HG03139 (cell line): ENCODE measurements around the gene ARL6.
A peak's percentile ranks its signal among the peaks of the same experiment; 100 is the strongest.
"Not testable (repeated sequence)": the region's sequence is repeated elsewhere in the genome, so short reads cannot be mapped to it uniquely, and the experiment has no call there.

ENCODE experiments used
- ATAC-seq: cut with Tn5 transposase; IDR thresholded peaks from one replicate; pipeline ENCODE4 v1.9.1; 2021; ENCODE audit not compliant: unreplicated experiment

The ARL6 gene

DNA sequence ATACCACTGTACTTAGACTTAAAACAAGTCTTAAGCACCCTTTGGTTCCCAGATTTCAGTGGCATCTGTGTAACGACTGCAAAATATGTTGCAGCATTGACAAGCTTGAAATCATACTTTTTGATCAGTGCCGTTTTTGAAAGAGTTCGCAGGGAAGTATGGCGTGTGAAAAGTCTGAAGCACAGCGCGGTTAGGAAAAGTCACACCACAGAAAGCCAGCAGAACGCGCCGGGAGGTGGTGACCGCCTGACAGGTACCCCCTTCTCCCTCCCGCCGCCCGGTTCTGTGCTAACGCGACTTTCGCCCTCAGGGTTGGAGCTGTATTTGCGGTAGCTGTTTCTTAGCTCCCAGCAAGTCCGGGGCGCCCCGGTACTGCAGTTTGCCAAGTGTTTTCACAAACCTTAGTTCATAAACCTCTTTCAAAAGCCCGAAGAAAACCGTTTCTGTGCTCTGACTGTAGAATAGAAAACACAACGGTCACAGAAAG lies 56.8 kb downstream of the ARL6 start:
- peak; percentile 35 for ATAC-seq

DNA sequence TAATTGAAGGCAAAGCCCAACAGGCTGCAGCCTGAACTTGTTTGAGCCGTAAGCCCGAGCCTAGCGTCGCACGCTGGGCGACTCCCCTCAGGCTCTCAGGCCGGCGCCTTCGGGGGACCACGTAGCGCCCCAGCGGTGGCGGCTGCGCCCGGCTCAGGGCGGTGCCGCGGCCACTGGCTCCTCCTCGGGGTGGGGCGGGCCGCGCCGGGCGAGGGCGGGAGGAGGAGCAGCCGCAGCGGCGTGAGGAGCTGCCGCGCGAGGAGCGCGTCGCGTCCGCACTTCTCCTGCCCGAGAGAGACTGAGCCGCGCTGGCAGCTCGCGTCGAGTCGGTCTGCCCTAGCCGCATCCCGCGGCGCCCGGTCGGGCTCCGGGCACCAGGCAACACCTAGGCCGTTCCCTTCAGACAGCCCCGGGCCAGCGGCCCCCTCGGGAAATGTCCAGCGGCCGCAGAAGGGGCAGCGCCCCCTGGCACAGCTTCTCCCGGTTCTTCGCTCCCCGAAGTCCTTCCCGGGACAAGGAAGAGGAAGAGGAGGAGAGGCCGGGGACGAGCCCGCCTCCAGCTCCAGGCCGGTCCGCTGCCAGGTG lies 57.3 kb downstream of the ARL6 start, which contains the start of gene CRYBG3:
TSS of gene CRYBG3 (plus strand) at position 238 of the 585 bp plus-strand sequence. CDS start at position 434, 196 bp downstream.
- ATAC-seq: peak; percentile 98

DNA sequence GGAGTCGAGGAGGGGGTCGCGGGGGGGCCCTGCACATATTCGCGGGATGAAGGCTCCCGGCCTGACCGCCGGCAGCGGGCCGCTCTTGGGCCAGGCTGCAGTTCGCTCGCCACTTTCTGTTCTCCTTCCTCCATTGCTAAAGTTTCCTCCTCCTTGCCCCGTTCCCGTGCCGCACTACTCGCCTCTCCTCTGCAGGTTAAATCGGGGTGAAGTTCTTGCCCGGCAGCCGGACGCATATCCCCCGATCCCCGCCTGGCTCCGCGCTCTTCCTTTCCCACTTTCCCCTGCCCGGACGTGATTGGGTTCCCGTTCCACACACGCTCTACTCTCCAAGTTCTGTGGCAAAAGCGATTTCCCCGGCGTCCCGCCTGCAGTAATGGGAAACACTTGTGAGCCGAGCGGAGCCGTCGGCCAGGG lies 57.8 kb downstream of the ARL6 start:
- peak; percentile 11 for ATAC-seq

DNA sequence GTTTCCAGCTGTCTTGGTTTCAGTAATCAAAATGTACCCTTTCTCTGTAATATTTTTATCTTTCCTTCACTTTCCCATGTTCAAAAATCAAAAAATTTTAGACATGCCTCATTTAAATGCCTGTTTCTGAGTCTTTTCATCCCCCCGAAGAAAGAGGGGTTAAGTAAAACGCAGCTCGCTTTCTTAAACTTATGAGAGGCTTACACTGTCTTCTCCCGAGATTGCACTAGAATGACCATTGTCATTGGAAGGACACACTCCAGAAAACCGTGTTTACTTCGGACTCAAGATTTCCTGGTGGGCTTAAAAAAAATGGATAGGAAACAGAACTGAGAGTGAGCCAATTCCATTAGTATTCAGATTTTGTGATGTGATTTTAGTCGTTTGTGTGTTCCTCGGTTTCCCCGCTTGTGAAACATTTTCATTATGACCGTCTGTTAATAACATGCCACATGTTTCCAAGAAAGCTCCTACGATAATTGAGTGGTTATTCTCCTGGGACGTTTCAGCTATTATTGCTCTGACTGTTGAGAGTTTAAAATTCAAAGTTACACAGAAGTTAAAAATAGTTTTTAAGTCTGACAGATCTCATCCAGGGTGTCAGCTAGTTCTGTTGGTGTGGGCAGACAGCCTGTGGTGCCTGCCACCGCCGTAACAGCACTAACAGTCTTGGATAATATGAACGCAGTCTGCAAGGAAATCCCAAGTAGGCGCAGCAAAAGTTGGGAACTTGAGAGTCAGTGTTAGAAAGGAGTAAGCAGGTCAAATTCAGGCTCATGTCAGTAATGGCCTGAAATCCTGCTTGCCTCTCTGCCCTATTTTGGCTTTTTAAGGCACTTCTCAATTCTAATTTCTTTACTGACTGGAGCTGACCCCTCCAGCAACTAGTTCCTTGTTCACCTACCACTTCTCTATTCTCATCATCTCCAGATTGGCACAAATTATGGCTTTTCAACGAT lies 58.8 kb downstream of the ARL6 start:
- no peak for ATAC-seq

DNA sequence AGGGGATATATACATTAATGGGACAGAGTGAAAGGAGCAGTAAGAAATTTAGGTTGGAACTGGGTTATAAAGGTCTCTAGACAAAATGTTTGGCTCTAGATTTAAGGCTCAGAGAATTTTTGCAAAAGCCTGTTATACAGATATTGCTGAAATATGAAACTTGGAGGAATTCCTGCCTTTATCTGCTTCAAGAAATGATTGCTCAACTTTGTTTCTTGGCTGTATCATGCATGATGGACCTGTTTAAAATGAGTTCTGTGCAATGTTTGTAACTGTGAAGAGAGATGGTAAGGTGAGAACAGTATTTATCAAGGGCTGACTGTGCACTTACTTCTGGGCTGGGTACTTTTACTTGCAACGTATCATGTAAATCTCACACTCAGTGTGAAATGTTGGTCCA lies 60.5 kb downstream of the ARL6 start:
- ATAC-seq: no peak

DNA sequence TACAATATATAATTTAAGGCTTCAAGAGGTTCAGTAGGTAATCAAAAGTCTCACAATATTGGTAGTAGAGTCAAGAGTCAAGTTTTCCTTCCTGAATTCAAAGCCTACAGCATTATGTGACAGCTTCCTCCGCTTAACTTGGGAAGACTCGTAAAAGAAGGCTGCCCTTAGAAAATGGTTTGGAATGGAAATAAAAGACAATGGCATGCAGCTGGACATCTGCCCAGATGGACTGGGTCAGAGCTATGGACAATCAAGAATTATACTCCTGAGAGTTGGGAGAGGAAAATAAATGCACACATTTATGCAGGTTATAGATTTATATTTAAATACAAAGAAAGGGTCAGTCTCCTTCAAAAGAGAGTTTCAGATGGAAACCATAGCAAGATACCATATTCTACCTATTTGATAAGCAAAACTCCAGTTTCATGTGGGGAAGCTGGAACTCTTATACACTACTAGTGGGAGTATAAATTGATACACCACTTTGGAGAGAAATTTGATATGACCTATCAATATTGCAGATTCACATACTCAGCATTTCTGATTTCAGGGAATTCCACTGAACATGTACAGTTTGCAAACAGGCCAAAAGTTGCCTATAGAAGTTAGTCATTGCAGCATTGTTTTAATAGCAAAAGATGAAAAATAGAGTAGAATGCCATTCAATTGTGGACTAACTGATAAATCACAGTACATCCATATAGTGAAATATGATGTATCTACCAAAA lies 63.3 kb downstream of the ARL6 start:
- no peak for ATAC-seq

DNA sequence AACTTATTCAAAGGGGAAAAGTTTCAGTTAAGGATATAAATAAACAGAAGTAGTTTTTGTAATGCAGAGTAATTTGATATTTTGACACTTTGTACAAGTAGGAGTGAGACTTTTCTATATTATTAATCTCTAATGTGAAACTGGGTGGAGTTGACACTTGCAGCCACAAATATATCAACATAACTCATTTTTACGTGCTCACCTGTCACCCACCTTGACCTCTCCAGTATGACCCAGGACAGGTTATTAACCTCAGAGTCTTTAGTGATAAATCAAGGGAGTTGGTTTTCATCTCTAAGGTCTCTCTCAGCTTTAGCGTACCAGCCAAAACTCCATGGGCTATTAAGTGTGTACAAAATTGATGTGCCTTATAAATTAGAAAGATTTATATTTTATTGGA lies 64.6 kb downstream of the ARL6 start:
- no peak for ATAC-seq

DNA sequence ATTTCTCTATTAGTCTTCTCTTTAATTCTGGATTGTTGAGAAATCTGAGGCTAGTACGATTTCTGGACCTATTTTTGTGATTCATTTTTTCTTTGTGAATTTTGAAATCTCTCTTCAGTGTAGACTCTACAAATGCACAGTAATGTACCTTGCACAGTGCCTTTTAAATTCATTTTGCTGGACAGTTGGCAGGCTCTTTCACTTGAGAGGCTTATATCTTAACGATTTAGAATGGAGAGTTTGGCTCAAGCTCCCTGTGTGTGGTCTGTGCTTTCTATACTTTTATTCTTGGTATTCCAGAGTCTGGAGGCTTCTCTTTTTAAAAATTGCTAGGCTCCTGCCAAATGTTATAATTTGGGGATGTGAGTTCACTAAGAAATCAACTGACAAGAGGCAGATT lies 66.1 kb downstream of the ARL6 start:
- no peak for ATAC-seq

DNA sequence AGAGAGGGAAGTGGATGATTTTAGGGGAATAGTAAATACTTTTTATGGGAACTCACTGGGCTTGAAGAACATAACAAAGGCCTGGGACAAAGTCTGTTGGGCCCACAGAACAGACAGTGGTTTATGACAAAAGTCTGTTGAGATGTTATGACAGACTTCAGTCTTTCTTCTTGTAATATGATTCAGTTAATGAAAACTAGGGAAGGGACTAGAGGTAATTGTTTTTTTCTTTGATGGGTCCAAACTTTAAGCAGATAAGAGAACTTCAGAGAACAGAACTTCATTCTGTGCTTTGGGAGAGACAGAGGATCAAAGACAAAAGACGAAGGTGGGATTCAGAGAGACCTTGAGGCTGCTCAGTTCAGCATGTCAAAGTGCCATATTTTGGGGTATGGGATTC lies 66.6 kb downstream of the ARL6 start:
- ATAC-seq: no peak

DNA sequence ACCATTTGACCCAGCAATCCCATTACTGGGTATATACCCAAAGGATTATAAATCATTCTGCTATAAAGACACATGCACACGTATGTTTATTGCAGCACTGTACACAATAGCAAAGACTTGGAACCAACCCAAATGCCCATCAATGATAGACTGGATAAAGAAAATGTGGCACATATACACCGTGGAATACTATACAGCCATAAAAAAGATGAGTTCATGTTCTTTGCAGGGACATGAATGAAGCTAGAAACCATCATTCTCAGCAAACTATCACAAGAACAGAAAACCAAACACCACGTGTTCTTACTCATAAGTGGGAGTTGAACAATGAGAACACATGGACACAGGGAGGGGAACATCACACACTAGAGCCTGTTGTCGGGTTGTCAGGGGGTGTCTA lies 68.6 kb downstream of the ARL6 start:
- not testable (repeated sequence) for ATAC-seq

DNA sequence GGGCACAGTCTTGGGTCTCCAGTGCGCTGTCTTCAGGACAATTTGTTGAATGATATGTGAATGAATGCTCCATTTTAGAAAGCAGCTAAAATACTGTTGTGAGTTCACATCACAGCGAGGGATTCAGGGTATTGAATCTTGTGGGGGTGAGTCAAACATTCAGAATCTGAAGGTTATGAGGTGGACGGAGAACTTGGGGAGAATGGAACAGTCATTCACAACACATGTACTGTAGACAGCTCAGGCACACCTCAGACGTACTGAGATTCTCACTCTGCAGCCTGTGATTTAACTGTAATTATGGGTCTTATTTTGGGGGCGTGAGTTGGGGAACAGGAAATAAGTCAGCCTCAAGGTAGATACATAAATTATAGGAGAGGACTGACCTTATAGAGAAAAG lies 71.2 kb downstream of the ARL6 start:
- ATAC-seq: no peak

DNA sequence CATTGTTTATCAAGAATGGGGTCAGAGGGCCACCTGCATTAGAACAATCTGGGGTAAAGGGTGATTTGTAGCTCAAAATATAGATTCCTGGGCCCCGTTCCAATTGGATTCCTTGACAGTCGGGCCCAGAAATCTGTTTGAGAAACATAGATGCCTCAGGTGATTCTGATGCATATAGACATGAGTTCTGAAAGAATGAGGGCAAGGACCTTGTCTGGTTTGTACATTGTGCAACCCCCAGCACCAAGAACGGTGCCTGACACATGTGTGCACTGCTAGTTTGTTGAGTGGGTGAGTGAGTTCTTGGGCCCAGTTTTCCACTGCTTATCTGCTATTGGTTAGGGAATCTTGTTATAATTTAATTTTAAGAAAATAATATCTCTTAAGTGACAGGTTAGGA lies 73.8 kb downstream of the ARL6 start:
- ATAC-seq: no peak

DNA sequence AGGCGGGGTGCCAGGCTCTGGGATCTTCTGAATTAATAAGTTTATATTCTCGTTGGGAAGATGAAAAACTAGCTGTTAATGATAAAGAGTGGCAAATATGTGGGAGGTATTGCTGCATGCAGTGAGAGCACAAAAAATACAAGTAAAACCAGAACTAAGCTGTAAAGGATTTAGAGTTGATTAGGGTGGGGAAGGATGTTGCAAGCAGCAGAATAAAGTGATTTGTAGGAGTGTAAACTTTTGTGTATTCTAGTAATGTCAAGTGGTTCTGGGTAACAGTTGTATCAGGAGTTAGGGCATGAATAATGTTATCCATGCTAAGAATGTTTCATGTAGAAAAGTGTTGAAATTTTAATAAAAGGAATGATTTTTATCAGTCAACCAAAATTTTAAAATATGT lies 75.4 kb downstream of the ARL6 start:
- ATAC-seq: no peak

DNA sequence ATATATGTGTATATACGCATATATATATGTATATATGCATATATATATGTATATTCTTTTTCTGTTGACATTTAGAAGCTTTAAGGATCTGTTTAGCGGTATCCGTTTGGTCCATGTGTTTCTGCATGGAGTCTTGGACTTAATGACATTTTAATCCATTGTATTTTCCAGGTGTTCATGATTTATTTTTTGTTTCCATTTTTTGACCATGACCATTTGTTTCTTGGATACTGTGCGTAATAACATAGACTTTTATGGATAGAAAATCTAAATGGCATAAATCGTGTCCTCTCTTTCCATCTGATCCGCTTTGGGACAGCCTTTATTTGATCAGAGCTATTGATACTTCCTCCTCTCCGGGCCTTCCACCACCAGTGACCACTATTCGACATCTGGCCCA lies 76.7 kb downstream of the ARL6 start:
- ATAC-seq: no peak

DNA sequence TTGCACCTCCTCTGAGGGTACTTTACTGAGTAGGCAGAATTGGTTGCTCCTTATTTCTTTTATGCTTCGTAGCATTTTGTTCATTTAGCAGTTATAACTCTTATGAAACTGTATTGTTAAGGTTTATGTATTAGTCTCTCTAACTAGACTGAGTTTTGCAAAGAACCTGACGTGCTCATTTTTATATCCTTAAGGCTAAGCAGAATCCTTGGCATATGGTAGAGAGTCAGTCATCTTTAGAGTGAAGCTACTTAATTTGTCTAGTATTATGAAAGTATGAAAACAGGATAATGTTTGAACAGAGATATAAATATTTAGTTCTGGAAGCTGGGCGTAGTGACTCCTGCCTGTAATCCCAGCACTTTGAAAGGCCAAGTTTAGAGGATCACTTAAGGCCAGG lies 77.4 kb downstream of the ARL6 start:
- ATAC-seq: no peak

DNA sequence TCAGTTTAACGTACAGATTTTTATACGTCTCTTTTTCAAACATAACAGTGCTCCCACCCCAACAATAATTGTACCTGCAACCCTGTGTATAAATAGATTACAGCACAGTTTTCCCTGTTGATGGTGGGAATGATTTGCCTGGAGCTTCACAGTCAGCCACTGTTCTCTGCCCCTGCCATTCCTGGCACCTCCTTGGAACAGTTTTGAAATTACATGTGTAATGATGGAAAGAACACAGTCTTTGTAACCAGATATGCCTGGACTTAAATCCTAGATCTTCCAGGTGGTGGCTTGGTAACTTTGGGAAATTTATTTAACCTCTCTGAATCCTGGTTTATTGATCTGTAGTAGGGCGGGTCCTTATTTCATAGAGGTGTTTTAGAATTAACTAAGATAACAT lies 84.2 kb downstream of the ARL6 start:
- ATAC-seq: no peak
